ENCODE measurements around the gene ITIH5.

- TF ChIP-seq GATA2 (IDR thresholded peaks at IDR 0.05; ENCODE audit: low read depth, low read length): no peak
- TF ChIP-seq GATA3 (IDR thresholded peaks at IDR 0.05; ENCODE audit: low read depth, low read length): no peak
Measured at GRCh38 chr10:7565871-7566270, 100.9 kb downstream of the ITIH5 start.
